H1 (cell line): Measurements from ENCODE around the gene SMARCA2. TPM values are rescaled to one million over a fixed set of nuclear protein-coding genes. Genes with fewer than 3 reads are reported as not detected.

ENCODE experiments used
- CTCF ChIA-PET: fragments of 300-600 bp; sonication (Branson Sonifier 250); formaldehyde crosslinking; loops from one replicate; lab custom pipeline; 2021; ENCODE audit not compliant: partially characterized antibody; lab: Charles Lee
- POLR2A ChIA-PET: fragments of 300-600 bp; sonication (Branson Sonifier 250); formaldehyde crosslinking; loops from one replicate; lab custom pipeline; 2021; ENCODE audit warnings: inconsistent platforms; ENCODE audit not compliant: partially characterized antibody; lab: Charles Lee
- DNase-seq, 2 experiments: peaks; one replicate each; pipeline versions ENCODE4 v3.0.0 to v3.0.0-alpha.2; 2010 to 2022; ENCODE audit warnings: low spot score in 2 of 2, low read depth in 1 of 2, mixed read lengths in 1 of 2
- FAIRE-seq: peaks from 2 replicates; lab custom pipeline; 2011; peaks lifted over from hg19 to GRCh38; lab: Jason Lieb, UNC
- H2AFZ ChIP-seq: 2 replicates; pipeline ENCODE4 v1.8.1; 2012; ENCODE audit warnings: low read length, inconsistent platforms
- H2AK5ac ChIP-seq: 2 replicates; pipeline ENCODE4 v1.6.1; 2013; ENCODE audit warnings: low read depth, low read length
- H2BK120ac ChIP-seq: replicated peaks from 2 replicates; pipeline ENCODE3; 2013; ENCODE audit warnings: low read depth, low read length, inconsistent platforms
- H2BK12ac ChIP-seq: 2 replicates; pipeline ENCODE4 v1.6.1; 2013; ENCODE audit warnings: low read depth, low read length
- H2BK15ac ChIP-seq: 2 replicates; pipeline ENCODE4 v1.6.1; 2013; ENCODE audit warnings: low read length
- H2BK20ac ChIP-seq: 2 replicates; pipeline ENCODE4 v1.6.1; 2013; ENCODE audit warnings: low read length
- H2BK5ac ChIP-seq: 2 replicates; pipeline ENCODE4 v1.6.1; 2013; ENCODE audit warnings: low read depth, low read length
- H3K14ac ChIP-seq: 2 replicates; pipeline ENCODE4 v1.6.1; 2013; ENCODE audit warnings: inconsistent platforms; ENCODE audit not compliant: insufficient read length
- H3K18ac ChIP-seq: 2 replicates; pipeline ENCODE4 v1.6.1; 2013; ENCODE audit warnings: low read length; ENCODE audit errors: extremely low read depth
- H3K23ac ChIP-seq: 2 replicates; pipeline ENCODE4 v1.6.1; 2013; ENCODE audit warnings: inconsistent platforms; ENCODE audit not compliant: insufficient read length
- H3K23me2 ChIP-seq: 2 replicates; pipeline ENCODE4 v1.6.1; 2013; ENCODE audit warnings: low read depth, low read length
- H3K27ac ChIP-seq: 2 replicates; pipeline ENCODE4 v1.6.1; 2011; ENCODE audit warnings: low read depth, low read length, inconsistent platforms
- H3K27me3 ChIP-seq, 4 experiments: replicated peaks in 1 of 4; 1 replicate in 1 of 4; 2 replicates in 3 of 4; pipeline versions ENCODE4 v1.6.1 to v1.8.1; 2011 to 2013; ENCODE audit warnings: low read length in 3 of 4, mild to moderate bottlenecking in 3 of 4, inconsistent platforms in 2 of 4, mixed read lengths in 2 of 4, moderate library complexity in 1 of 4; ENCODE audit not compliant: control insufficient read depth in 3 of 4, insufficient read depth in 3 of 4; ENCODE audit errors: extremely low read depth in 1 of 4
- H3K36me3 ChIP-seq, 4 experiments: 2 replicates each; pipeline versions ENCODE4 v1.6.1 to v1.8.1; 2011 to 2013; ENCODE audit warnings: mild to moderate bottlenecking in 4 of 4, low read length in 3 of 4, moderate library complexity in 2 of 4, control low read depth in 1 of 4, inconsistent platforms in 1 of 4; ENCODE audit not compliant: insufficient read depth in 4 of 4, control insufficient read depth in 2 of 4
- H3K4ac ChIP-seq: replicated peaks from 2 replicates; pipeline ENCODE3; 2013; ENCODE audit warnings: low read length, low read depth, mixed read lengths, inconsistent platforms; ENCODE audit not compliant: insufficient read length
- H3K4me1 ChIP-seq, 4 experiments: replicated peaks in 1 of 4; 1 replicate in 1 of 4; 2 replicates in 3 of 4; pipeline versions ENCODE4 v1.6.1 to v1.8.1; 2011 to 2013; ENCODE audit warnings: low read length in 3 of 4, inconsistent platforms in 2 of 4, mixed read lengths in 1 of 4; ENCODE audit not compliant: insufficient read depth in 4 of 4, control insufficient read depth in 3 of 4
- H3K4me2 ChIP-seq, 2 experiments: 2 replicates each; pipeline versions ENCODE4 v1.6.1 to v1.8.1; 2011 to 2013; ENCODE audit warnings: low read depth in 2 of 2, low read length in 2 of 2, control low read depth in 1 of 2, inconsistent platforms in 1 of 2, mild to moderate bottlenecking in 1 of 2; ENCODE audit not compliant: insufficient read depth in 1 of 2
- H3K4me3 ChIP-seq, 4 experiments: fragments of 200-600, 300-600 bp in 1 of 4; sonication (generic), shearing (Covaris generic), sonication (Bioruptor Twin) in 1 of 4; 2 replicates each; pipeline versions ENCODE4 v1.5.1 to v1.8.1; 2011 to 2016; ENCODE audit warnings: low read length in 4 of 4, low read depth in 3 of 4, control low read depth in 2 of 4, inconsistent platforms in 2 of 4, mild to moderate bottlenecking in 2 of 4, mixed read lengths in 1 of 4, moderate library complexity in 1 of 4; ENCODE audit not compliant: insufficient read depth in 2 of 4; ENCODE audit errors: extremely low read depth in 1 of 4
- H3K56ac ChIP-seq: replicated peaks from 2 replicates; pipeline ENCODE3; 2013; ENCODE audit warnings: low read depth, mild to moderate bottlenecking, mixed read lengths, low read length, inconsistent platforms; ENCODE audit not compliant: insufficient read length
- H3K79me1 ChIP-seq: 2 replicates; pipeline ENCODE4 v1.6.1; 2013; ENCODE audit warnings: low read depth, low read length, control low read depth
- H3K79me2 ChIP-seq, 2 experiments: 2 replicates each; pipeline versions ENCODE4 v1.6.1 to v1.8.1; 2012 to 2013; ENCODE audit warnings: low read length in 2 of 2, mild to moderate bottlenecking in 2 of 2, inconsistent platforms in 1 of 2; ENCODE audit not compliant: insufficient read depth in 2 of 2, control insufficient read depth in 1 of 2
- H3K9ac ChIP-seq, 4 experiments: replicated peaks in 1 of 4; 1 replicate in 1 of 4; 2 replicates in 3 of 4; pipeline versions ENCODE4 v1.6.1 to v1.8.1; 2011 to 2013; ENCODE audit warnings: low read depth in 3 of 4, low read length in 3 of 4, control low read depth in 2 of 4, mild to moderate bottlenecking in 2 of 4, moderate library complexity in 2 of 4, inconsistent platforms in 1 of 4; ENCODE audit errors: extremely low read depth in 1 of 4
- H3K9me3 ChIP-seq, 2 experiments: 2 replicates each; pipeline versions ENCODE4 v1.6.1 to v1.8.1; 2012 to 2013; ENCODE audit warnings: mild to moderate bottlenecking in 2 of 2, moderate library complexity in 2 of 2, control low read depth in 1 of 2, inconsistent platforms in 1 of 2, low read depth in 1 of 2, low read length in 1 of 2, mixed read lengths in 1 of 2; ENCODE audit not compliant: insufficient read depth in 2 of 2
- H4K20me1 ChIP-seq, 2 experiments: replicated peaks in 1 of 2; 2 replicates each; pipeline versions ENCODE3 to v1.8.1; 2011 to 2013; ENCODE audit warnings: inconsistent platforms in 2 of 2, low read length in 2 of 2, mild to moderate bottlenecking in 1 of 2; ENCODE audit not compliant: insufficient read depth in 2 of 2, control insufficient read depth in 1 of 2
- H4K5ac ChIP-seq: 2 replicates; pipeline ENCODE4 v1.6.1; 2013; ENCODE audit warnings: low read length, low read depth, mixed read lengths, inconsistent platforms; ENCODE audit not compliant: insufficient read length
- H4K8ac ChIP-seq: 2 replicates; pipeline ENCODE4 v1.8.0; 2013; ENCODE audit warnings: mild to moderate bottlenecking, moderate library complexity, low read length, inconsistent platforms; ENCODE audit not compliant: insufficient read depth; ENCODE audit errors: extremely low read depth
- H4K91ac ChIP-seq: replicated peaks from 2 replicates; pipeline ENCODE3; 2013; ENCODE audit warnings: low read length, mixed read lengths, inconsistent platforms; ENCODE audit not compliant: insufficient read length
- RAD21 ChIP-seq, 2 experiments: IDR thresholded peaks in 1 of 2; conservative IDR thresholded peaks in 1 of 2; 2 replicates each; pipeline ENCODE4 v1.6.1; 2011; ENCODE audit warnings: low read depth in 2 of 2, low read length in 2 of 2, improper control_type of control experiment in 1 of 2, inconsistent platforms in 1 of 2, mild to moderate bottlenecking in 1 of 2, moderate library complexity in 1 of 2
- whole genome bisulfite sequencing, 2 experiments: shearing (Covaris generic) in 1 of 2; methylation state at CpG; one replicate each; pipeline versions ENCODE4 v1.1.6 to v1.1.7; 2013 to 2015; ENCODE audit warnings: low lambda C conversion rate in 2 of 2, mixed read lengths in 2 of 2, inconsistent platforms in 1 of 2, low coverage in 1 of 2, missing lambda C conversion rate in 1 of 2; ENCODE audit not compliant: insufficient replicate concordance in 2 of 2, insufficient coverage in 1 of 2, insufficient read length in 1 of 2; ENCODE audit errors: extremely low coverage in 1 of 2, missing lambda C conversion rate in 1 of 2; 5-methylcytosine and 5-hydroxymethylcytosine counted together
- polyA plus RNA-seq, 7 experiments: library from polyadenylated mRNA; depleted of rRNA in 3 of 7; stranded (reverse) in 5 of 7; unstranded in 2 of 7; fragments of >200 nt in 5 of 7; fragments of 200-250 nt in 2 of 7; gene quantifications; 1 replicate in 5 of 7; 2 replicates in 1 of 7; 4 replicates in 1 of 7; pipeline versions ENCODE4 v1.2.1 to v1.2.3, GENCODE V29; 2011 to 2013; ENCODE audit warnings: missing spikeins in 2 of 7, mixed read lengths in 2 of 7
- total RNA-seq: library from RNA; stranded (reverse); fragmentation: NEBNext Ultra II Directional; extraction: Animal tissue kit (Norgen Biotek cat#: 25700); gene quantifications from 2 replicates; pipeline ENCODE4 v1.2.1, GENCODE V29; 2021
- TF ChIP-seq, protein P1 (sequence below), 3 experiments: IDR thresholded peaks; 1 replicate in 2 of 3; 2 replicates in 1 of 3; pipeline versions ENCODE4 v1.5.1 to v1.6.1; 2011; ENCODE audit warnings: low read length in 3 of 3, mild to moderate bottlenecking in 3 of 3, inconsistent platforms in 2 of 3, low read depth in 1 of 3, moderate library complexity in 1 of 3; ENCODE audit not compliant: insufficient read depth in 1 of 3; ENCODE audit errors: control extremely low read depth in 1 of 3
- TF ChIP-seq, protein P2 (sequence below): IDR thresholded peaks from 2 replicates; pipeline ENCODE4 v1.6.1; 2012; ENCODE audit warnings: inconsistent platforms

The SMARCA2 gene
- total and polyA plus RNA-seq, 2 of the 8 experiments (the other 6 are each of a cell fraction or from before 2014, with no cell fraction given): 6.3 to 21.7 TPM

DNA sequence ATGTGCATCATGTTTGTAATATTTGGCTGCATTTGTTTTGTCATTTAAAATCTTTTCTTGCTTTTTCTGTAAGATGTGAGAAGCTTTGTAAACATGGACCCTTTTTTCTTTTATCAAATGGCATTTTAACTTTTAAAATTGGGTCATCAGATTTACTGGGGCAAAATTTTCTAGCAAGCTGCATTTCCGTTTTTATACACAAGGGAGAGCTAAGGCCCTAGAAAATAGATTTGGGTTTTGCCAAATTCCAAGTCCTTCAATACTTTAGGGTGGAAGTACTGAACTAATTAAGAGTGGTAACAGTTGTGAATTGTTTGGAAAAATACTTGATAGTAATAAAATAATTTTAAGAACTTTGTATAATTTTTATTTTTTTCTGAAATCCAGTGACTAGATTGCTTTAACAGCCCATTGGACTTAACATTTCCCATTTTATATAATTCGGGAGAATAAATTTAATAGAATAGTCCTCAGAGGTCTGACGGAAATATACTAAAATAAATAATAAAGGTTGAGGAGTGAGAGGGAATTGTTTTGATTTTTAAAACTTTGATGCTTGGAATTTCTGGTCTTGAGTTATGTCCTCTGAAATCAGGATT is 117.4 kb downstream of the SMARCA2 start:
- no peak overlapping the region for H2BK120ac ChIP-seq
- ChIA-PET CTCF (interaction anchor here (0.6 to 3.9 kb wide), 35 partner anchors 10 to 776 kb away, joined by 3 to 26 read pairs (median 4); no protein-coding TSS in a partner anchor), POLR2A (no interaction called here)
- no peak overlapping the region for H3K4ac ChIP-seq
- no peak overlapping the region for H3K4me3 ChIP-seq
- H3K9ac ChIP-seq: no peak overlapping the region
- no peaks in the 10 kb centered on the region for H3K36me3 ChIP-seq
- no peak for DNase-seq
- H4K91ac ChIP-seq: no peak overlapping the region
- no peaks in the 10 kb centered on the region for H3K23me2 ChIP-seq
- peak overlapping the region; percentile 58 for H4K5ac ChIP-seq
- H3K56ac ChIP-seq: no peak overlapping the region
- no peak overlapping the region for H2AK5ac ChIP-seq
- H2AFZ ChIP-seq: no peak overlapping the region
- WGBS, 2 experiments: 60 to 100% methylated on average over 1 to 3 of the region's 3 CpGs
- no peak overlapping the region for H3K27ac ChIP-seq
- H3K27me3 ChIP-seq: no peaks in the 10 kb centered on the region
- FAIRE-seq: peak; percentile 45
- TF ChIP-seq, protein P1, sequence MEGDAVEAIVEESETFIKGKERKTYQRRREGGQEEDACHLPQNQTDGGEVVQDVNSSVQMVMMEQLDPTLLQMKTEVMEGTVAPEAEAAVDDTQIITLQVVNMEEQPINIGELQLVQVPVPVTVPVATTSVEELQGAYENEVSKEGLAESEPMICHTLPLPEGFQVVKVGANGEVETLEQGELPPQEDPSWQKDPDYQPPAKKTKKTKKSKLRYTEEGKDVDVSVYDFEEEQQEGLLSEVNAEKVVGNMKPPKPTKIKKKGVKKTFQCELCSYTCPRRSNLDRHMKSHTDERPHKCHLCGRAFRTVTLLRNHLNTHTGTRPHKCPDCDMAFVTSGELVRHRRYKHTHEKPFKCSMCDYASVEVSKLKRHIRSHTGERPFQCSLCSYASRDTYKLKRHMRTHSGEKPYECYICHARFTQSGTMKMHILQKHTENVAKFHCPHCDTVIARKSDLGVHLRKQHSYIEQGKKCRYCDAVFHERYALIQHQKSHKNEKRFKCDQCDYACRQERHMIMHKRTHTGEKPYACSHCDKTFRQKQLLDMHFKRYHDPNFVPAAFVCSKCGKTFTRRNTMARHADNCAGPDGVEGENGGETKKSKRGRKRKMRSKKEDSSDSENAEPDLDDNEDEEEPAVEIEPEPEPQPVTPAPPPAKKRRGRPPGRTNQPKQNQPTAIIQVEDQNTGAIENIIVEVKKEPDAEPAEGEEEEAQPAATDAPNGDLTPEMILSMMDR (IDR thresholded peaks at IDR 0.05; ENCODE audit: control extremely low read depth in 1 of 3, insufficient read depth in 1 of 3, low read depth in 1 of 3, low read length in 3 of 3): peak in 2 of 3 experiments; percentile 46 to 61; a peak in 2 of 4 replicates
- peak; percentile 88 to 91 for TF ChIP-seq RAD21 (IDR thresholded peaks at IDR 0.05 in 1 of 2, conservative IDR thresholded peaks at IDR 0.05 in 1 of 2; ENCODE audit: low read depth in 2 of 2, low read length in 2 of 2)
- TF ChIP-seq, protein P2, sequence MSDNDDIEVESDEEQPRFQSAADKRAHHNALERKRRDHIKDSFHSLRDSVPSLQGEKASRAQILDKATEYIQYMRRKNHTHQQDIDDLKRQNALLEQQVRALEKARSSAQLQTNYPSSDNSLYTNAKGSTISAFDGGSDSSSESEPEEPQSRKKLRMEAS: no peak
- no peak overlapping the region for H3K4me2 ChIP-seq
- no peak overlapping the region for H3K14ac ChIP-seq
- no peak overlapping the region for H2BK20ac ChIP-seq
- H2BK15ac ChIP-seq: no peak overlapping the region
- no peak overlapping the region for H3K23ac ChIP-seq
- H3K9me3 ChIP-seq: no peaks in the 10 kb centered on the region
- no peak overlapping the region for H3K18ac ChIP-seq
- peaks cover 0 to 4% (median 0%) of the 10 kb centered on the region in 4 experiments; a peak in 1 of 7 replicates for H3K4me1 ChIP-seq
- no peak overlapping the region for H2BK12ac ChIP-seq
- no peaks in the 10 kb centered on the region for H4K20me1 ChIP-seq
- H3K79me1 ChIP-seq: no peaks in the 10 kb centered on the region
- H2BK5ac ChIP-seq: no peak overlapping the region
- no peaks in the 10 kb centered on the region for H3K79me2 ChIP-seq
- no peak overlapping the region for H4K8ac ChIP-seq
